HG03442 (cell line): Measurements from ENCODE around the gene AIFM1.

Source experiments
- ATAC-seq: cut with Tn5 transposase; IDR thresholded peaks from one replicate; pipeline ENCODE4 v1.9.1; 2021; ENCODE audit warnings: mild to moderate bottlenecking, moderate library complexity; ENCODE audit not compliant: unreplicated experiment

Gene AIFM1

DNA sequence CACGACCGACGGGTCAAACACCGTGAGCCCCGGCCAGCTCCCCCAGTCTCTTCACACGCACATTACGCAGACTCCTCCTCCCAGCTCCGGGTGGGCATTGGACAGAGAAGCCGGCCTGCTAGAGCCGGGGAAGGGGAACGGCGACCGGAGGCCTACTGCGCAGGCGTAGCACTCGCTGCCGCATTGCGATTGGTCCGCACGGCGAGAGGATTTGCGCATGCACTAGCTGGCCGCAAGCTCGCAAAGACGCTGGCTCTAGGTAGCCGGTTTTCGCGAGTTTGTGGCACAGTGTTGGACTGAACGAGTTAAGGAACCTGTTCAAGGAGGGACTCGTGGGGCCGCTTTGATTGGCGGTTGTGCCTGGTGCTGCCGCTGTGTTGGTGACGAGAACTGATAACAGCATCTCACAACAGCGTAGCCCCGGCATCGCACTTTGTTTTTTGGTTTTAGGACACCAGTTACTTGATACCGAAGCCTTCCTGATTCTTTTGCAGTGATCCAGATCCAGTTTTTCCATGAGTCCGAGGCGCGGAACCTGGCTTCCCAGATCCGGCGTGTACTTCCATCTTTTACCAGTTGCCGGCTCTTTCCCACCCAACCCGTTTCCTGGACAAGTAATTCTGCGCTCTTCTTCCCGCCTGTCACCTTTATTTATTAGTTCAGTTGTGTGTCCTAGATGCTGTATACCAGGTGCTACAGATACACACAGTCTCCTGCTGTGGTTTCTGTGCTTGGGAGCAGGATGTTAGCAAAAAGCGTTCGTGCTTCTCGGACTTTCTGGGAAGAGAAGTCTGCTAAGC is at the start of gene AIFM1:
AIFM1 (minus strand) TSS at position 139 of the 800 bp plus-strand sequence. CDS start 185 bp downstream, outside the sequence.
- ATAC-seq = peak; percentile 87

DNA sequence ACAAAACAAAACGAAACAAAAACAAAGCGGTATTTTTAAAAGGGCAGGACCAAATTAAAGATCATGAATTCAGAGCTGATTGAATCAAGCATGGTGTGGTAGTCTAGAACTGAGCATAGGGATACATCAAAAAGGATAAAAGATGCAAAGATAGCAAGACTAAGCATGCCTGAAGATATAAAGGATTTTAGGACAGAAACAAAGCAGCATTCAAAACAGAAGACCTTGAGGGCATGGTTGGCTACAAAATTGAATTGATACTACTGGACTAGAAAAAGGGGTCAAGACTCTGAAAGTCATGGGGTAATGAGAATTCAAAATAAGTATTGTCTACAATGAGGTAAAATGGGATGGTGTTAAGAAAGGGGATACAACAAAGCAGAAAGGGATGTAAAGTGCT is 47.7 kb upstream of the AIFM1 start:
- no peak for ATAC-seq

DNA sequence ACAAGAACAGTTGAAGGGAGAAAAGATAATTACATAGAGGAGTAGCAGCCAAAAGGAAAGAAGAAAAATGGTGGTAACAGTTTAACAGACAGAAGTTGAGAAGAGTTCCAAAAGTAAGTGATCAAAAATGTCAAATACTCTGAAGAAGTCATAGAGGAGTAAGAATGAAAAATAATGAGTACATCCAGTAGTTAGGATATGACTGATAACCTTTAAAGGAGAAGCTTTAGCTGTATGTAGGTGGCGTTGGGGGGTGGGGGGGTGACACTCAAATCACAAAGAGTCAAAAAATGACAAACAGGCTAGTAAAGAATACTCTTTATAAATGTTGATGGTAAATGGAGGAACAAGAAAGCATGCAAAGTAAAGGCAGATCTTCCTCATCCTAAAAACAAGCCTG is 46.7 kb upstream of the AIFM1 start:
- peak; percentile 52 for ATAC-seq

DNA sequence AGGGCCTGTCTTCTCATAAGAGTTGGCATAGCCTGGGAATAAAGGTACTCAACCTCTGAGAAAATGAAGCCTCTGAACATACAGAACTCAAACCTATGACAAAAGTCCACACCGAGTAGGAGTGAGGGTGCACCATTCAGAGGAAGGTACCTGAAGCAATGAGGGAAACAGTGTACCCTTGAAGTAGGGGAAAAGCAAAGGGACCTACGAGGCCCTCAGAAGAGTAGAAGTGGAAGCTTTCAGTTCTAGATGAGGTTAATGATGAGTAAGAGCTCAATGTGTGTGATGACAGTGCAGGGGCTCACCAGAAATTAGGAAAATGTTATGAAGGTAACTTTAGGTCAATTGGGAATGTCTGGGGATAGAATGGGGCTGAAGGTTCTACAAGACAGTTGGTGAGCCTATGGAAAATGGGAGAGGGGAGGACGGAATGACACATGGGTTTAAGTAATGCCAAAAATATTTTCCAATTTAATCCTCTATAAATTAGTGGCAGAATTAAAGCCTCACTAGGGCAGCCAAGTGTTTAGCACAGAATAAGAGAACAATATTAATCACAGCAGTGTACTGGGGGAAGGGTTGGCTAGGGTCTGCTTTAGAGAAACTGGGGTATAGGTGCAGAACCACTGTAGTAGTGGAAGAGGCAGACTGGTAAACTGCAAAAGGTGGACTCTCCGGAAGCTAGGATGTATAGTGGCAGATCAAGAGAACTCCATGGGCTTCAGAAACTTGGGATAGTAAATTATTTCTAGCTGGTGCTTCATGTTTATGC is 46.0 kb upstream of the AIFM1 start:
- ATAC-seq = no peak

DNA sequence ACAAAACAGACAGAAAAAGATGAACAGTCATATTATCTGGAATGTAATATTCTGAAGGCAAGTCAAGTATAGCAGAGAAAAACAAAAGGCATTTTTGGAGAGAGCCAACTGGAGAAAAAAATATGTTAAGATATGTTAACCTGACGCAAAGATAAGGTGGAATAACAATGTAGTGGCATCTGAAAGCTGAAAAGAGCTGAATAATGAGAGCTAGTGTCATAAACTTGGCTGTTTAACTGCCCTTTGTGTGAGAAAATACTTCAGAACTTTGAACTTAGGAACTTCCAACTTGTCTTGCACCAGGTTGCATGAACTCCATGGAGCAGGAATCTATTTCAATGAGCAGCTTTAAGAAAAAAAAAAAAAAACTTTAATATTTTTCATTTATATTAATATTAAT is 39.0 kb upstream of the AIFM1 start:
- no peak for ATAC-seq

DNA sequence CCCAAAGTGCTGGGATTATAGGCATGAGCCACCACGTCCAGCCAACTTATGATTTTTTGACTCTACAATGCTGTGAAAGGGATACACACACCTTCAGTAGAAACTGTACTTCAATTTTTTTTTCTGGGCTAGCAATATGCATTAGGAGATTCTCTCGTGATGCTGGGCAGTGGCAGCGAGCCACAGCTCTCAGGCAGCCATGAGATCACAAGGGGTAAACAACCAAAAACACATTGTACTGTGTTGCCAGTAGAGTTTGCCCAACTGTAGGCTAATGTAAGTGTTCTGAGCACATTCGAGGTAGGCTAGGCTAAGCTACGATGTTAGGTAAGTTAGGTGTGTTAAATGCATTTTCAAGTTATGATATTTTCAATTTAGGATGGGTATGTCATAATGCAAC is 31.8 kb upstream of the AIFM1 start:
- no peak for ATAC-seq

DNA sequence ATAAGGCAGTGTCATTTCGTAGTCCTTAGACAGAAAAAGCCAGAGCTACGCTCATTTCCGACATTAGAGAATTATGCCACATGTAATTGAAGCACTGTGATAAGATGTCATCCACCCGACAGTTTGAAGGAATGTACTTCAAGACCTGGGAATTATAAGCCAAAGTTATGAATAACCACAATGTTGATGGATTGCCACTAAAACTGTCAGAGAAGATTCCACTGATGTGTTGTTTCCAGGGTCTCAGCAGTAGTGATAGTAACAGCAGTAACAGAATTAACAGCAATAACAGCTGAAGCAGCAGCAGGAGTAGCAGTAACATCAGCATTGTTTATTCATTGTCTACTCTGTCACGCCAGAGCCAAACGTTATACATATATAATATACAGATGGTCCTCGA is 30.8 kb upstream of the AIFM1 start:
- no peak for ATAC-seq

DNA sequence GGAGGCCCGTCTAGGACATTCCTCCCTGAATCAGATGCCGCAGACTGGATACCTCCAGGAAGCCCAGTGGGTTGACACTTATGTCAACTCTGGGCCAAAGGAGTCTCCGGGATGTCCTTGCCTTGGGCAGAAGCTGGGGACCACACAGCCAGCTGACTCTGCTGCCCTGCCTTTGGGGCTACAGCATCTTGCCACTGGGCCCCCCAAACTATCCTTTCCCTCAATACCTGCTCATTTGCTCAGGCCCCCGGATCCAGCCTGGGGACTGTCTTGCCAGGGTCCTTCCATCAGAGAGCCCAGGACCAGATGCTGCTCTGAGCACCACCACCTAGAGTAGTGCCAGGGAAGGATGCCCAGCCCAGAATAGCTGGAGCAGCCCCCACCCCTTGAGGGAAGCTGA is 25.2 kb upstream of the AIFM1 start:
- no peak for ATAC-seq

DNA sequence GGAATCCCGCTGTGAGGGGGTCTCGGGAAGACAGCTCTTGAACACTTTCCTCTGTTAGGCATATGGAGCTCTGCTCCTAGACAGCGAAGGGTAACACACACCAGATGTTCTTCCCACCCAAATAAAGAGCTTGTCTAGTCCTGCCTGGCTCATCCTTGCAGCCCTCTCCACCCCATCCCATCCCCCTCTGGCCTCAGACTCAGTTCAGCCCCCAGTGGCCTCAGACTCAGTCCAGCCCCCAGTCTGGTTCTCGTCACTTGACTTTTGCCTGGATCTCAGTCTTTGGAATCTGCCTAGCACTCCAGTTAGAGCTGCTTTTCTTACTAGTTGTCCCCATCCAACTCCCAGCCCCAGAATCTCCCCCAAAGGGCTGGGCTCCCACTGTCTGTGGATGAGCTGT is 21.0 kb upstream of the AIFM1 start:
- no peak for ATAC-seq

DNA sequence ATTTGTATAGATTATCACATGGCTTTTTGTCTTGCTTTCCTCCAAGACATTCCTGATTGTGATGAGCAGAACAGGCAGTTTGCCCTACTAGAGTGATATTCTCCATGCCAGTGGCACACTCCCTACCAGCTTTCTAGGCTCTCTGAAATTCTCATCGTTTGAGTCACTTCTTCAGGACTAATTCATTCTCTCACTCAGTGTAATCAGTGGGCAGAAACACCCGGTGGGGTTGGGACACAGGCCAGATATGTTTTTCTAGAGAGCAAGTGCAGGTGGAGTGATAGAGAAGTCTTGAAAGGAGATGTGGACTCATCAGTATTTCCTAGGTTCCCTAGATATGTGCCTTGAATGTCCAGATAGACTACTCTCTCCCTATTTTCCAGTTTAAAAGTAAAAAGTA is 19.2 kb upstream of the AIFM1 start:
- ATAC-seq = no peak

DNA sequence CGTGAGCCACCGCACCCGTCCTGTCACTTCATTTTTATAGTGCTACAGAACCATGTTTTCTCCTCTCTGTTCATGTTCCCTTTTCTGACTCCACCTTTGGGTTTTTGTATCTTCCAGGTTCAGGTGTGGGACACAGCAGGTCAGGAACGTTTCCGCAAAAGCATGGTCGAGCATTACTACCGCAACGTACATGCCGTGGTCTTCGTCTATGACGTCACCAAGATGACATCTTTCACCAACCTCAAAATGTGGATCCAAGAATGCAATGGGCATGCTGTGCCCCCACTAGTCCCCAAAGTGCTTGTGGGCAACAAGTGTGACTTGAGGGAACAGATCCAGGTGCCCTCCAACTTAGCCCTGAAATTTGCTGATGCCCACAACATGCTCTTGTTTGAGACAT is 18.5 kb upstream of the AIFM1 start:
- ATAC-seq = no peak

DNA sequence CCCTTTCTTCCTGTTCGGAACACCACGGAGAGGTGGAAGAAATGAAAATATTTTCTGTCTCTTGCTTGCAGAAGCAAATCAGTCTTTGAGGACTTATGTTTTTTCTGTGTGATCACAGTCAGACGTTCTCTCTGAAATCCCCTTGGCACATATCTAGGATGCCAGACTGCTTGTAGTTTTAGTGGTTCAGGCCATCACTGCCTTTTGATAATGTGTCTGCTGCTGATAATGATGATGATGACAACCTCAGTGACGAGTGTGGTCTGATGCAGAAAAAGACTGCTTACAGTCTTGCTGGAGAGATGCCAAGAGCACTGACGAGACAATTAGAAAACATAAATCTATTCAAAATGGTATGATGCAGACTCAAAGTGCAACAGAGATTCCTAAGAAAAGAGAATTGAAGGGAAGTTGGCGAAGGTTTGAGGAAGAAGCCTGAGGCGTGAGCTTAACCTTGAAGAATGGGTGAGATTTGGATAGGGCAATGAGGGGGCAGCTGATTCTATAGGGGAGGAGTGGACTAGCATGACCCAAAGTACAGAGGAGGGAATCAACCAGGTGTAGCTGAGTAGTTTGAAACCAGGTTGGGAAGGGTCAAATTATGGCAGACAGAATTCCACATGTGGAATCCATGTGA is 14.1 kb upstream of the AIFM1 start:
- ATAC-seq = no peak

DNA sequence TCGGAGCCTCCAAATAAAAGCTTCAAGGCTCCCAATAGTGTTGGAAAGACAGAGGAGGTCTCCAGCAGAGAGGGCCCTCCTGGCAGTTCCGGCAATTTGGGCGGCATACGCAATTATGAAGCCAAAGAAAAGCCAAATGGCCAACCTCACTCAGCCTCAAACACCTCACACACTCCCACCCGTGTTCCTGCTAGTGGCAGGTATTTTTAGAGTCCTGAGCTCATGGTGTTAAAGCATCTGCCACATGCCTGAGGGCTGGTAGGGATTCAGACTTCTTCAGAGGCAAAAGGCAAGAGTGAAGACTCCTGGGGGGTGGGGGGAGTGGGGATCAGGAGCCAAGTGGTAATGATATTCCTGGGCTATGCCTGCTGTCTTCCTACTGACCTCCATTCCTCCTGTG is 13.5 kb upstream of the AIFM1 start:
- ATAC-seq = no peak

DNA sequence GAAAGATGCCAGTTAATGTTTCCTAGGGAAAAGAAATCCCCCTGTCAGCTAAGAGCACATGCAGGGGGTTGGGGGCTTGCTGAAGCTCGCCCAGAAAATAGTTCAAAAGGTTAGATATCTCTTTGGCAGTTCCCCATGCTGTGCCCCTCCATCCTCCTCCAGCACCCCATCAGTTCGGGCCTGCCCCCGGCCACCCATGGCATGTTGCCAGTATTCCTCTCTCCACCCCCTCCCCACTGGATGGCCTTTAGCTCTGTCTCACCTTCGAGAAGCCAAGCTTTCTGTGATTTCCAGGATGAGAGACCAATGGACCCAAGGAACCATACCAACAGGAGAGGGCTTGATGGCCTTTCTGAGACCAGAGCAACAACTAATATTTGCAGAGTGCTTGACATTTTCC is 11.3 kb upstream of the AIFM1 start:
- no peak for ATAC-seq

DNA sequence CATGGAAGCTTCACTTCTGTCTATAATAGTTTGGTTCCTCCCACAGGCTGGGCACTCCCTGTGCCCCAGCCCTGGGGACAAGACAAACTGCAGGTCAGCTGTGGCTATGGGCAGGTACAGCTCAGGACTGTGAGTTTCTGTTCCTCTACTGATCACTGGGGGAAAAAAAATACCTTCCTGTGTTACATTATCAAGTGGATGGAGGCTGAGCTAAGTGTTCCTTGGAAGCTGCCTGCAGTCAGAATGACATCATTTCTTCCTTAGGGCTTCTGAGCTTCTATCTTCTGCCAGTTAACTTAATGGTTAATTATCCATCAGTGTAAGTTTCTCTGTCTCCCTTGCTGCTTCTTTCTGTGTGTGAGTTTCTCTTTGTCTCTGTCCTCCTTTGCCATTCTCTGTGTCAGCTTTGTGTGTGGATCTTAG is 10.7 kb upstream of the AIFM1 start:
- peak; percentile 78 for ATAC-seq

DNA sequence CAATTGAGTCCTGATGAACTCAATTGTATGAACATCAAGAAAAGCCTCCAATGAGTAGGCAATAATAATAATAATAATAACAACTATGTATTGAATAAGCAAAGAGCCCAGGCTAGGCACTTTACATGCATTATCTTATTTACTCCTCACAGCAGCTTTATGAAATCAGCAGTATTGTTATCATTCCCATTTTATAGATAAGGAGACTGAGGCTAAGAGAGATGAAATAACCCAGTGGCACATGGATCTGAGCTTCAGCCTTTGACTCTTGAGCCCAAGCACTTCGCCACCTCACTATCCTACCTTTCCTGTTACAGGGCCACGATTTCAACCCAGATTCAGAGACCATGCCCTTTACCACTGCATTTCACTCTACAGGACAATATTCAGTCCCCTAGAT is 9.3 kb upstream of the AIFM1 start:
- no peak for ATAC-seq

DNA sequence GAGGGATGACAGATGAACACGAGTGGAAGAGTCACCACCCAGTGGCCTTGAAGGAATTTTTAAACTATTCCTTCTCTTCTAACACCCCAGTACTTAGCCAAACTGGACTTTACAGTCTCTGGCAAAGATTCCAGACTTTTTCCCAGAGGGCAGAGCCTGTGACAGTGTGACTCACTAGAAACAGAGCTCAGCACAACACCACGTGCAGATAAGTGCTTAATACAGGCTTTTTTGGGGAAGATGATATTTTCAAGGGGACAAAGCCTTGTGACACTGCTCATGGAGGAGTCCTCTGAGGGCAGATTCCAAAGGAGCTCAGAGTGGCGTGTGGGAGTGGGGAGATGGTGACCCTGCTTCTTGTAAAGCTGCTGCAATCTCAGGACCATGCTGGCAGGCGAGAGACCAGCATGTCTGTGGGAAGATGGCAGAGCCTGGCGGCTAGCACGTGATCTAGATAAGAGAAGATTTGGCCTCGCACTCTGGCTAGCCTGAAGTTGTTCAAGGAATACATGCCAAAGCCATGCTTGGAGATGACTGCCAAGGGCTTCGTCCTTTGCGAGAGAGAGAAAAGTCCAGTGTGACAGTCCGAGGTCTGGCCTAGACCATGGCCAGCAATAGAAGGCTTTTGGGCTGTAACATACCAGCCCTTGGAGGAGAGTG is 8.5 kb upstream of the AIFM1 start:
- no peak for ATAC-seq

DNA sequence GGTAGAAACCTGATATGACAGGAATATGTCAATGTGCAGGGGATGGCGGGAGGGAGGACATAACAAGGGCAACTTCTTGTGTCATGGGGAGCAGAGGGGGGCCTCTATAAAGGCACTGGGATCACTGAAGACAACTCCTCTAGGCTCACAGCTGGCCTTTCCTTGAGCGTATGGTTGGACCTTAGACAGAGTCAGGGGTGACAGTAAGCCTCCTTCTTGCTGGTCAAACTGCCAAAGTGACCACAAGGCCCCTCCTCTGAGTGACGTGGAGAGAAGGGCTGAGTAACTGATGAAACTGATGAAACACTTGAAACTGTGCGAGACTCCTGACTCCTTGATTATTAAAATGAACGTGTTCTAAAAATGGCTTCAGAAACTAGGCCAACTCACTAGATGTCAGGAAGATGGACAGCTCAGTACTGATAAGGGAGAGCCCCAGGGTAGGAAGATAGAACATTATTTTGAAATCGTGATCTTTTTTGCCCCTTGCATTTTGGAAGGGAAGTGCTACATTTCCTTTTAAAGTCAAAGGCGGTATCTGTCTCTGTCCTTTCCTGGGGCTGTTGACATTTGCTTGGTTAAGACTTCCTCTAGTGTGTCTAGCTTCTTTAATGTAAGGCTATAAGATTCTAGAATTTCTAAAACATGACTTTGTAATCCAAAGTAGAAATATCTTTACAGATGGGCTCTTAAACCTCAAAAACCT is 7.7 kb upstream of the AIFM1 start:
- peak; percentile 37 for ATAC-seq

DNA sequence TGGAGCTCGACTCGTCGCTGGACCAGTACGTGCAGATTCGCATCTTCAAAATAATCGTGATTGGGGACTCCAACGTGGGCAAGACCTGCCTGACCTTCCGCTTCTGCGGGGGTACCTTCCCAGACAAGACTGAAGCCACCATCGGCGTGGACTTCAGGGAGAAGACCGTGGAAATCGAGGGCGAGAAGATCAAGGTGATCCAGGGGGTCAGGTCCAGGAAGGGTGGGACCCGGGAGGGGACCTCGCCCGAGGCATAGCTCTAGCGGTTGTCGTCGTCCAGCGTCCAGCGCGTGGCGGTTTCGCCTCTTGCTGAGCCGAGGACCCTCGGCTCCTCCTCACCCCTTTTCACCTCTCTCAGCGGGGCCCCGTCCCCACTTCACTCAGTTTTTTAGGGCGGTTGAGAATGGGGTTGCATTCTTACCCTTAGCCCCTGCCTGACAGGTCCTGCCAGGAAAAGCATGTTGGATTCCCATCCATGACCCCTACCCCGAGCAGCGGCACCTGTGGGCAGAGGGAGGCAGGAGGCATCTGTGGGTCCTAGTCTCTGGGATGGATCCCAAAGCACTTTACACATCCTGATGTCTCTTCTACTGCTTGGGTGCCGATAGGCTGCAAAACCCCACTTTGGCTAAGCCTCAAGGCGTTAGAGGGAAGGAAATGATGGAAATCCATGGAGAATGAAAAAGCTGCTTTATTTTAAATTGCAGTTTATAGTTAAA is 6.6 kb upstream of the AIFM1 start:
- ATAC-seq = no peak
